HepG2 (cell line): ENCODE results near the gene ANXA11. TPM values are rescaled to one million over a fixed set of nuclear protein-coding genes. Genes with fewer than 3 reads are reported as not detected.

Source experiments
- AGO2 ChIP-seq: fragments of 200-400 bp; formaldehyde crosslinking; optimal IDR thresholded peaks from 2 replicates; pipeline ENCODE3; 2017; ENCODE audit warnings: mild to moderate bottlenecking, low read depth, low read length, moderate library complexity
- BCL6 ChIP-seq: IDR thresholded peaks from 2 replicates; pipeline ENCODE4 v1.6.1; 2016; ENCODE audit warnings: missing genetic modification reagents, missing compliant biosample characterization
- CENPX ChIP-seq: sonication (generic); formaldehyde crosslinking; IDR thresholded peaks from 2 replicates; pipeline ENCODE4 v1.9.0; 2021; ENCODE audit warnings: mild to moderate bottlenecking, missing genetic modification reagents, moderate library complexity
- CREM ChIP-seq, 2 experiments: sonication (generic) in 1 of 2; formaldehyde crosslinking in 1 of 2; IDR thresholded peaks; 2 replicates each; pipeline versions ENCODE4 v1.4.0 to v1.6.1; 2016 to 2020; ENCODE audit warnings: antibody characterized with exemption in 1 of 2, mild to moderate bottlenecking in 1 of 2, missing genetic modification reagents in 1 of 2
- ELF3 ChIP-seq: IDR thresholded peaks from 2 replicates; pipeline ENCODE4 v1.6.1; 2016; ENCODE audit warnings: missing genetic modification reagents, missing compliant biosample characterization
- GABPB1 ChIP-seq: IDR thresholded peaks from 2 replicates; pipeline ENCODE4 v1.6.1; 2016; ENCODE audit warnings: mild to moderate bottlenecking, missing genetic modification reagents, moderate library complexity, missing compliant biosample characterization
- HNF1B ChIP-seq: sonication (generic); formaldehyde crosslinking; IDR thresholded peaks from 2 replicates; pipeline ENCODE4 v1.5.1; 2020; ENCODE audit warnings: mild to moderate bottlenecking, moderate library complexity, missing genetic modification reagents
- KDM2A ChIP-seq: sonication (generic); formaldehyde crosslinking; IDR thresholded peaks from 2 replicates; pipeline ENCODE4 v1.4.0; 2020; ENCODE audit warnings: low read depth, missing genetic modification reagents, borderline replicate concordance
- KLF13 ChIP-seq: sonication (generic); formaldehyde crosslinking; IDR thresholded peaks from 2 replicates; pipeline ENCODE4 v1.4.0; 2020; ENCODE audit warnings: mild to moderate bottlenecking, missing genetic modification reagents
- NKX3-1 ChIP-seq: sonication (generic); formaldehyde crosslinking; IDR thresholded peaks from 2 replicates; pipeline ENCODE4 v1.5.0; 2020; ENCODE audit warnings: missing genetic modification reagents
- POLR2G ChIP-seq: fragments of 200-400 bp; formaldehyde crosslinking; IDR thresholded peaks from 2 replicates; pipeline ENCODE4 v1.6.1; 2018; ENCODE audit warnings: mild to moderate bottlenecking, low read depth, low read length, moderate library complexity
- SALL2 ChIP-seq: sonication (generic); formaldehyde crosslinking; IDR thresholded peaks from 2 replicates; pipeline ENCODE4 v1.8.1; 2023; ENCODE audit warnings: mild to moderate bottlenecking, missing genetic modification reagents, inconsistent platforms
- TBP ChIP-seq: sonication (generic); formaldehyde crosslinking; IDR thresholded peaks from 2 replicates; pipeline ENCODE4 v1.5.0; 2020; ENCODE audit warnings: missing genetic modification reagents
- TEAD3 ChIP-seq: optimal IDR thresholded peaks from 2 replicates; pipeline ENCODE3; 2016; ENCODE audit warnings: borderline replicate concordance
- ZBTB7B ChIP-seq: sonication (generic); formaldehyde crosslinking; IDR thresholded peaks from 2 replicates; pipeline ENCODE4 v1.4.0; 2020; ENCODE audit warnings: missing genetic modification reagents
- ZNF224 ChIP-seq: sonication (generic); formaldehyde crosslinking; IDR thresholded peaks from 2 replicates; pipeline ENCODE4 v1.5.0; 2020; ENCODE audit warnings: mild to moderate bottlenecking, missing genetic modification reagents
- ZNF234 ChIP-seq: sonication (generic); formaldehyde crosslinking; conservative IDR thresholded peaks from 2 replicates; pipeline ENCODE4 v1.5.1; 2020; ENCODE audit warnings: mild to moderate bottlenecking, missing genetic modification reagents
- ZNF414 ChIP-seq: sonication (generic); formaldehyde crosslinking; IDR thresholded peaks from 2 replicates; pipeline ENCODE4 v1.5.0; 2020; ENCODE audit warnings: missing genetic modification reagents
- ZNF572 ChIP-seq: sonication (generic); formaldehyde crosslinking; IDR thresholded peaks from 2 replicates; pipeline ENCODE4 v1.5.1; 2020; ENCODE audit warnings: mild to moderate bottlenecking, missing genetic modification reagents
- ZNF773 ChIP-seq: sonication (generic); formaldehyde crosslinking; IDR thresholded peaks from 2 replicates; pipeline ENCODE4 v1.4.0; 2020; ENCODE audit warnings: missing genetic modification reagents, borderline replicate concordance
- polyA plus RNA-seq, 8 experiments: library from polyadenylated mRNA; depleted of rRNA in 3 of 8; stranded (reverse) in 7 of 8; unstranded in 1 of 8; fragments of >200 nt; fragmentation: Illumina TruSeq in 4 of 8; extraction: Trizol in 4 of 8; gene quantifications; 2 replicates each; pipeline versions ENCODE4 v1.2.1 to v1.2.3, GENCODE V29; 2011 to 2016; ENCODE audit warnings: low read depth in 4 of 8, missing spikeins in 1 of 8, mixed read lengths in 1 of 8; ENCODE audit not compliant: insufficient read depth in 1 of 8
- total RNA-seq, 5 experiments: library from RNA; depleted of rRNA; stranded (reverse); fragments of >200 nt; fragmentation: Illumina TruSeq; extraction: Trizol; gene quantifications; 2 replicates each; pipeline ENCODE4 v1.2.3, GENCODE V29; 2016; ENCODE audit warnings: low read depth in 1 of 5
- TF ChIP-seq, protein P1 (sequence below): IDR thresholded peaks from 2 replicates; pipeline ENCODE4 v1.6.1; 2018; ENCODE audit warnings: missing genetic modification reagents
- TF ChIP-seq, protein P2 (sequence below): sonication (generic); formaldehyde crosslinking; IDR thresholded peaks from 2 replicates; pipeline ENCODE4 v1.5.1; 2020; ENCODE audit warnings: mild to moderate bottlenecking, missing genetic modification reagents, moderate library complexity

The ANXA11 gene
- total and polyA plus RNA-seq, 2 of the 13 experiments (the other 11 are each of a cell fraction or from before 2014, with no cell fraction given) = 30.6 to 51.5 TPM

GRCh38 chr10:80144067-80144695 lies 61.2 kb downstream of the ANXA11 start (continued):
- TF ChIP-seq HNF1B (CRISPR knock-in tag) = no peak
- no peak for TF ChIP-seq TEAD3 (CRISPR knock-in tag)
- TF ChIP-seq, protein P1, sequence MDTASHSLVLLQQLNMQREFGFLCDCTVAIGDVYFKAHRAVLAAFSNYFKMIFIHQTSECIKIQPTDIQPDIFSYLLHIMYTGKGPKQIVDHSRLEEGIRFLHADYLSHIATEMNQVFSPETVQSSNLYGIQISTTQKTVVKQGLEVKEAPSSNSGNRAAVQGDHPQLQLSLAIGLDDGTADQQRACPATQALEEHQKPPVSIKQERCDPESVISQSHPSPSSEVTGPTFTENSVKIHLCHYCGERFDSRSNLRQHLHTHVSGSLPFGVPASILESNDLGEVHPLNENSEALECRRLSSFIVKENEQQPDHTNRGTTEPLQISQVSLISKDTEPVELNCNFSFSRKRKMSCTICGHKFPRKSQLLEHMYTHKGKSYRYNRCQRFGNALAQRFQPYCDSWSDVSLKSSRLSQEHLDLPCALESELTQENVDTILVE (CRISPR knock-in tag) = no peak
- no peak for TF ChIP-seq ZNF572 (CRISPR knock-in tag)
- 0 out of 2 replicates have a peak, but pooled peaks have one; percentile 25 for TF ChIP-seq SALL2
- no peak for TF ChIP-seq NKX3-1 (CRISPR knock-in tag)
- no peak for TF ChIP-seq ZNF414 (CRISPR knock-in tag)
- TF ChIP-seq ZNF224 (CRISPR knock-in tag) = no peak
- TF ChIP-seq GABPB1 (CRISPR knock-in tag) = 0 out of 2 replicates have a peak, but pooled peaks have one; percentile 23
- TF ChIP-seq, protein P2, sequence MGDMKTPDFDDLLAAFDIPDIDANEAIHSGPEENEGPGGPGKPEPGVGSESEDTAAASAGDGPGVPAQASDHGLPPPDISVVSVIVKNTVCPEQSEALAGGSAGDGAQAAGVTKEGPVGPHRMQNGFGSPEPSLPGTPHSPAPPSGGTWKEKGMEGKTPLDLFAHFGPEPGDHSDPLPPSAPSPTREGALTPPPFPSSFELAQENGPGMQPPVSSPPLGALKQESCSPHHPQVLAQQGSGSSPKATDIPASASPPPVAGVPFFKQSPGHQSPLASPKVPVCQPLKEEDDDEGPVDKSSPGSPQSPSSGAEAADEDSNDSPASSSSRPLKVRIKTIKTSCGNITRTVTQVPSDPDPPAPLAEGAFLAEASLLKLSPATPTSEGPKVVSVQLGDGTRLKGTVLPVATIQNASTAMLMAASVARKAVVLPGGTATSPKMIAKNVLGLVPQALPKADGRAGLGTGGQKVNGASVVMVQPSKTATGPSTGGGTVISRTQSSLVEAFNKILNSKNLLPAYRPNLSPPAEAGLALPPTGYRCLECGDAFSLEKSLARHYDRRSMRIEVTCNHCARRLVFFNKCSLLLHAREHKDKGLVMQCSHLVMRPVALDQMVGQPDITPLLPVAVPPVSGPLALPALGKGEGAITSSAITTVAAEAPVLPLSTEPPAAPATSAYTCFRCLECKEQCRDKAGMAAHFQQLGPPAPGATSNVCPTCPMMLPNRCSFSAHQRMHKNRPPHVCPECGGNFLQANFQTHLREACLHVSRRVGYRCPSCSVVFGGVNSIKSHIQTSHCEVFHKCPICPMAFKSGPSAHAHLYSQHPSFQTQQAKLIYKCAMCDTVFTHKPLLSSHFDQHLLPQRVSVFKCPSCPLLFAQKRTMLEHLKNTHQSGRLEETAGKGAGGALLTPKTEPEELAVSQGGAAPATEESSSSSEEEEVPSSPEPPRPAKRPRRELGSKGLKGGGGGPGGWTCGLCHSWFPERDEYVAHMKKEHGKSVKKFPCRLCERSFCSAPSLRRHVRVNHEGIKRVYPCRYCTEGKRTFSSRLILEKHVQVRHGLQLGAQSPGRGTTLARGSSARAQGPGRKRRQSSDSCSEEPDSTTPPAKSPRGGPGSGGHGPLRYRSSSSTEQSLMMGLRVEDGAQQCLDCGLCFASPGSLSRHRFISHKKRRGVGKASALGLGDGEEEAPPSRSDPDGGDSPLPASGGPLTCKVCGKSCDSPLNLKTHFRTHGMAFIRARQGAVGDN (CRISPR knock-in tag) = peak; percentile 34
- TF ChIP-seq ZNF773 = no peak
- no peak for TF ChIP-seq CENPX
- no peak for TF ChIP-seq ZNF234 (CRISPR knock-in tag)
- TF ChIP-seq POLR2G = 0 out of 2 replicates have a peak, but pooled peaks have one; percentile 10
- no peak for TF ChIP-seq ELF3 (CRISPR knock-in tag)
- TF ChIP-seq BCL6 = no peak
- TF ChIP-seq TBP (CRISPR knock-in tag) = no peak
- peak; percentile 76 for TF ChIP-seq AGO2
- peak; percentile 42; the same call in 1 of the 2 replicates for TF ChIP-seq KDM2A
- no peak for TF ChIP-seq ZBTB7B
- TF ChIP-seq CREM (IDR thresholded peaks at IDR 0.05) = no peak
- no peak for TF ChIP-seq CREM (CRISPR knock-in tag; IDR thresholded peaks at IDR 0.05)
- no peak for TF ChIP-seq KLF13 (CRISPR knock-in tag)
